Activated T-cell treated with anti-CD3 and anti-CD28 coated beads, Interleukin-2, amount 50 U/mL, for 72 hours (primary cell): ENCODE results near the gene GPS1. TPM values are rescaled to one million over a fixed set of nuclear protein-coding genes. Genes with fewer than 3 reads are reported as not detected.

Experiments
- ATAC-seq, 2 donors: fragments of 150-1000 bp; cut with Tn5 transposase; replicated peaks in 1 of 2; 2 replicates each; pipeline ENCODE4 v1.10.0; 2021; ENCODE audit warnings: moderate library complexity in 2 of 2, mild to moderate bottlenecking in 1 of 2
- DNase-seq, 2 donors: peaks; one replicate each; pipeline ENCODE4 v3.0.0; 2021 to 2022; ENCODE audit warnings: mixed read lengths in 1 of 2
- H3K27ac Mint-ChIP-seq: one replicate; pipeline ENCODE4 v1.8.0; 2022; ENCODE audit warnings: mild to moderate bottlenecking, moderate library complexity, mixed read lengths
- H3K27me3 Mint-ChIP-seq: one replicate; pipeline ENCODE4 v1.8.0; 2022; ENCODE audit warnings: low read depth, mixed read lengths
- H3K36me3 Mint-ChIP-seq, 2 donors: one replicate each; pipeline ENCODE4 v1.8.0; 2022; ENCODE audit warnings: mixed read lengths in 2 of 2, mild to moderate bottlenecking in 1 of 2; ENCODE audit not compliant: insufficient read depth in 2 of 2
- H3K4me1 Mint-ChIP-seq: one replicate; pipeline ENCODE4 v1.8.0; 2022; ENCODE audit warnings: low read depth, mixed read lengths
- H3K4me3 Mint-ChIP-seq, 2 donors: one replicate each; pipeline ENCODE4 v1.8.0; 2022; ENCODE audit warnings: mild to moderate bottlenecking in 2 of 2, mixed read lengths in 2 of 2, moderate library complexity in 2 of 2
- H3K9me3 Mint-ChIP-seq, 2 donors: one replicate each; pipeline ENCODE4 v1.8.0; 2022; ENCODE audit warnings: mixed read lengths in 2 of 2
- total RNA-seq, 2 donors: library from RNA; stranded (reverse); gene quantifications; one replicate each; pipeline ENCODE4 v1.2.3, GENCODE V29; 2022

GPS1 gene
- total RNA-seq, 2 donors from 2014 or later: 55.1 to 73.5 TPM

- Mint-ChIP-seq H3K4me1 (no peaks in the 10 kb centered on the region), H3K4me3 (no peak overlapping the region), H3K36me3 (peaks cover 0 to 3% of the 10 kb centered on the region in 2 donors), H3K9me3 (no peaks in the 10 kb centered on the region), H3K27ac (no peak overlapping the region), H3K27me3 (no peaks in the 10 kb centered on the region)
- no peak for ATAC-seq
- DNase-seq: no peak
Measured at GRCh38 chr17:82079001-82079677, 27.4 kb downstream of the GPS1 start.

GRCh38 chr17:82080048-82080788 lies 28.5 kb downstream of the GPS1 start:
- H3K9me3 Mint-ChIP-seq: no peaks in the 10 kb centered on the region
- H3K36me3 Mint-ChIP-seq: peaks cover 0 to 3% of the 10 kb centered on the region in 2 donors
- H3K4me1 Mint-ChIP-seq: no peaks in the 10 kb centered on the region
- H3K27ac Mint-ChIP-seq: no peak overlapping the region
- DNase-seq (no peak), ATAC-seq (no peak)
- H3K4me3 Mint-ChIP-seq: no peak overlapping the region
- H3K27me3 Mint-ChIP-seq: no peaks in the 10 kb centered on the region

GRCh38 chr17:82080789-82081464 lies 29.2 kb downstream of the GPS1 start:
- H3K27me3 Mint-ChIP-seq: no peaks in the 10 kb centered on the region
- H3K27ac Mint-ChIP-seq: no peak overlapping the region
- ATAC-seq: no peak
- H3K36me3 Mint-ChIP-seq: peaks cover 0 to 3% of the 10 kb centered on the region in 2 donors
- H3K4me1 Mint-ChIP-seq: no peaks in the 10 kb centered on the region
- H3K4me3 Mint-ChIP-seq: no peak overlapping the region
- DNase-seq: no peak
- no peaks in the 10 kb centered on the region for H3K9me3 Mint-ChIP-seq

DNA sequence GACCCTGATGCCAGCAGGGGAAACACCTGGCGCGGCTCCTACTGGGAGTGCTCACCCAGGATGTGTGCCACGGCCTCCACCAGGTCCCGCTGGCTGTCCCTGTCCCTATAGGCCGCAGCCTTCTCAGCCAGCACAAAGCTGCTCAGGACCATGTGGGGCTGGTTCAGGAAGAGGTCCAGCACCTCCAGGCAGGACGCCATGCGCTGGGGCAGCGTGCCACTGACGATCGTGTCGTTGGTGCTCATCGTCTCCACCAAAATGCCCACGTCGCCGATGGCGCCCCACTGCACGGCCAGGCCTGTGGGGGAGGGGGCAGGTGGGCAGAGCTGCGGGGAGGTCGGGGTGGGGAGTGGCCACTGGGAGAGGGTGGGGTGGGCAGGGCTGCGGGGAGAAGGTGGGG lies 29.8 kb downstream of the GPS1 start:
- ATAC-seq: no peak

DNA sequence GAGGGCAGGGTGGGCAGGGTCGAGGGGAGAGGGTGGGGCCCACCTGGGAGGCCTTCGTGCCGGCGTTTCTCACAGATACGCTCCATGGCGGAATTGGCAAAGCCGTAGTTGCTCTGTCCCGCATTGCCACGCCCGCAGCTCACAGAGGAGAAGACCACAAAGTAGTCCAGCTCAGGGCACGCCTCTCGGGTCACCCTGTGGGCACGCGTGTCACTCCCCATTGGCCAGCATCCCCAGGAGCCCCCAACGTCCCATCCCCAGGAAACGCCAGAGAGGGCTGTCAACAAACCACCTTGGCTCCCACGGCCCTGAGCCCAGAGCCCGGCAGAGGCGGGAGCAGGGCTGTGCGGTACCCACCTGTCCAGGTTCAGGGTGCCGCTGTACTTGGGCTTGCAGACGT lies 30.3 kb downstream of the GPS1 start:
- Mint-ChIP-seq H3K4me3 (no peak overlapping the region), H3K9me3 (no peaks in the 10 kb centered on the region), H3K27me3 (no peaks in the 10 kb centered on the region), H3K27ac (no peak overlapping the region), H3K4me1 (no peaks in the 10 kb centered on the region), H3K36me3 (peaks cover 0 to 3% of the 10 kb centered on the region in 2 donors)
- no peak for DNase-seq
- no peak for ATAC-seq

More for the DNA sequence above, 29.8 kb downstream of the GPS1 start:
- H3K27me3 Mint-ChIP-seq: no peaks in the 10 kb centered on the region
- H3K36me3 Mint-ChIP-seq: peaks cover 0 to 3% of the 10 kb centered on the region in 2 donors
- H3K4me3 Mint-ChIP-seq: no peak overlapping the region
- no peak overlapping the region for H3K27ac Mint-ChIP-seq
- no peak for DNase-seq
- no peaks in the 10 kb centered on the region for H3K9me3 Mint-ChIP-seq
- no peaks in the 10 kb centered on the region for H3K4me1 Mint-ChIP-seq

DNA sequence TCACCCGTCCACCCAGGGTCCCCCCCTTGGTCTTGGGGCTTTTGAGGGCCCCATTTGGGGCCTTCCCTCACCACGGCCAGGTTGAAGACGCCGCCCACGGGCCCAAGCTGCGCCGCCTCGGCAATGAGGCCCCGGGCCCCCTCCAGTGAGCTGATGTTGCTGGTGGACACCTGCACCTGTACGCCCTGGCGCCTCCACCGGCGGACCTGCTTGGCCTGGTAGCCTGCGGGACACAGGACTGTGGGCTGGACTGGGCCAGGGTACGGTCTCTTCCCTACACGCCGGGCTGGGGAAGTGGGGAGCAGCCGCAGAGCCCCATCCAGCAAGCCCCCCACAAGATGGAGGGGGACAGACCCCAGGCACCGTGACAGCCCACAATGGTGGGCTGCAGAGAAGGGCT lies 30.8 kb downstream of the GPS1 start:
- no peaks in the 10 kb centered on the region for H3K4me1 Mint-ChIP-seq
- H3K27ac Mint-ChIP-seq: no peak overlapping the region
- no peak overlapping the region for H3K4me3 Mint-ChIP-seq

GRCh38 chr17:82083009-82083408 lies 31.3 kb downstream of the GPS1 start:
- H3K36me3 Mint-ChIP-seq: peaks cover under 1 to 3% of the 10 kb centered on the region in 2 donors
- H3K9me3 Mint-ChIP-seq: no peaks in the 10 kb centered on the region
- no peak overlapping the region for H3K27ac Mint-ChIP-seq
- ATAC-seq (no peak), DNase-seq (no peak)
- no peaks in the 10 kb centered on the region for H3K4me1 Mint-ChIP-seq
- H3K4me3 Mint-ChIP-seq: no peak overlapping the region
- H3K27me3 Mint-ChIP-seq: no peaks in the 10 kb centered on the region

More for the DNA sequence above, 30.8 kb downstream of the GPS1 start:
- no peaks in the 10 kb centered on the region for H3K9me3 Mint-ChIP-seq
- ATAC-seq: no peak
- H3K27me3 Mint-ChIP-seq: no peaks in the 10 kb centered on the region
- DNase-seq: no peak
- peaks cover 0 to 3% of the 10 kb centered on the region in 2 donors for H3K36me3 Mint-ChIP-seq

GRCh38 chr17:82083533-82084359 lies 32.0 kb downstream of the GPS1 start:
- Mint-ChIP-seq H3K36me3 (peaks cover 2 to 3% of the 10 kb centered on the region in 2 donors), H3K27me3 (no peaks in the 10 kb centered on the region), H3K27ac (no peak overlapping the region), H3K4me1 (no peaks in the 10 kb centered on the region), H3K4me3 (no peak overlapping the region), H3K9me3 (no peaks in the 10 kb centered on the region)
- no peak for DNase-seq
- ATAC-seq: no peak

GRCh38 chr17:82084373-82085030 lies 32.8 kb downstream of the GPS1 start:
- no peaks in the 10 kb centered on the region for H3K27me3 Mint-ChIP-seq
- H3K4me1 Mint-ChIP-seq: no peaks in the 10 kb centered on the region
- ATAC-seq (no peak), DNase-seq (no peak)
- H3K27ac Mint-ChIP-seq: no peak overlapping the region
- no peaks in the 10 kb centered on the region for H3K9me3 Mint-ChIP-seq
- no peak overlapping the region for H3K4me3 Mint-ChIP-seq
- peaks cover 2 to 3% of the 10 kb centered on the region in 2 donors for H3K36me3 Mint-ChIP-seq

- Mint-ChIP-seq H3K4me1 (no peaks in the 10 kb centered on the region), H3K9me3 (no peaks in the 10 kb centered on the region), H3K4me3 (no peak overlapping the region), H3K36me3 (peaks cover 2 to 3% of the 10 kb centered on the region in 2 donors), H3K27ac (no peak overlapping the region), H3K27me3 (no peaks in the 10 kb centered on the region)
- ATAC-seq (no peak), DNase-seq (no peak)
Measured at GRCh38 chr17:82085031-82085861, 33.5 kb downstream of the GPS1 start.

DNA sequence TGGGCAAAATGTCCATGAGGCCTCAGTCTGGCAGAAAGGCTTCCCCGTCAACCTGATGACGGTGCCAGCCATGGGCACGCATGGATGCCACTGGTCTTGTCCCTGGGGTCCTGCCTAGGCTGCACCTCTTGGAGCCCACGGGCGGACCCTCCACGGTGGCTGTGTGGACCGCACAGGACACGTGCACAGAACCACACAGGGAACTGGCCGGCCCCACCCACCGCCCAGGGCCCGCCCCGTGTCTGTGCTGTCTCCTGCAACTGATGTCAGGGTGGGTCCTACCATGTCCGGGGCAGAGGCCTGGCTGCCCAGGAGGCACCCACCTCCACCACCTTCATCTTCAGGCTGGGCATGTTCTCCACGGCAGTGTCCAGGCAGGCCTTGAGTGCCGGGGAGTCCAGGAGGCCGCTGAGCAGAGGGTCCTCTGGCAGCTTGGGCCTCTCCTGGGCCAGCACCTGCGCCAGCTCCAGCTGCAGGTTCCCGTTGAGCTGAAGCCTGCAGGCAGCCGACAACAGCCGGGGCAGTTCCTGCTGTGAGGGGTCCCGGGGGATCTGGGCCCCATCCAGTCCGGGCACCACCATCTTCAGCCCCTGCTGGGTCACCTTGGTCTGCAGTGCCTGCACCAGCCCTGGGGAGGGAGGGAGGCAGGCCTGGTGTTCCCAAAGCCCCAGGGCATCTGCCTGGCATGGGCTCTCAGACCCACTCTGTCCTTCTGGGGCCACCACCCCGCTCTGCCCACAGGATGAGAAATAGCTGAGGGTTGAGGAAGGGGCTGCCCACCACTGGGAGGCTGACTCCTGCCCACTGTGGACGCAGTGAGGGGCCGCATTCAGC lies 34.5 kb downstream of the GPS1 start:
- H3K27ac Mint-ChIP-seq: no peak overlapping the region
- no peaks in the 10 kb centered on the region for H3K9me3 Mint-ChIP-seq
- ATAC-seq (no peak), DNase-seq (no peak)
- H3K4me1 Mint-ChIP-seq: no peaks in the 10 kb centered on the region
- H3K4me3 Mint-ChIP-seq: no peak overlapping the region
- H3K27me3 Mint-ChIP-seq: no peaks in the 10 kb centered on the region
- peaks cover 2 to 3% of the 10 kb centered on the region in 2 donors for H3K36me3 Mint-ChIP-seq
